ENCODE results near the gene CD248.

The CD248 gene, protein sequence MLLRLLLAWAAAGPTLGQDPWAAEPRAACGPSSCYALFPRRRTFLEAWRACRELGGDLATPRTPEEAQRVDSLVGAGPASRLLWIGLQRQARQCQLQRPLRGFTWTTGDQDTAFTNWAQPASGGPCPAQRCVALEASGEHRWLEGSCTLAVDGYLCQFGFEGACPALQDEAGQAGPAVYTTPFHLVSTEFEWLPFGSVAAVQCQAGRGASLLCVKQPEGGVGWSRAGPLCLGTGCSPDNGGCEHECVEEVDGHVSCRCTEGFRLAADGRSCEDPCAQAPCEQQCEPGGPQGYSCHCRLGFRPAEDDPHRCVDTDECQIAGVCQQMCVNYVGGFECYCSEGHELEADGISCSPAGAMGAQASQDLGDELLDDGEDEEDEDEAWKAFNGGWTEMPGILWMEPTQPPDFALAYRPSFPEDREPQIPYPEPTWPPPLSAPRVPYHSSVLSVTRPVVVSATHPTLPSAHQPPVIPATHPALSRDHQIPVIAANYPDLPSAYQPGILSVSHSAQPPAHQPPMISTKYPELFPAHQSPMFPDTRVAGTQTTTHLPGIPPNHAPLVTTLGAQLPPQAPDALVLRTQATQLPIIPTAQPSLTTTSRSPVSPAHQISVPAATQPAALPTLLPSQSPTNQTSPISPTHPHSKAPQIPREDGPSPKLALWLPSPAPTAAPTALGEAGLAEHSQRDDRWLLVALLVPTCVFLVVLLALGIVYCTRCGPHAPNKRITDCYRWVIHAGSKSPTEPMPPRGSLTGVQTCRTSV

DNA sequence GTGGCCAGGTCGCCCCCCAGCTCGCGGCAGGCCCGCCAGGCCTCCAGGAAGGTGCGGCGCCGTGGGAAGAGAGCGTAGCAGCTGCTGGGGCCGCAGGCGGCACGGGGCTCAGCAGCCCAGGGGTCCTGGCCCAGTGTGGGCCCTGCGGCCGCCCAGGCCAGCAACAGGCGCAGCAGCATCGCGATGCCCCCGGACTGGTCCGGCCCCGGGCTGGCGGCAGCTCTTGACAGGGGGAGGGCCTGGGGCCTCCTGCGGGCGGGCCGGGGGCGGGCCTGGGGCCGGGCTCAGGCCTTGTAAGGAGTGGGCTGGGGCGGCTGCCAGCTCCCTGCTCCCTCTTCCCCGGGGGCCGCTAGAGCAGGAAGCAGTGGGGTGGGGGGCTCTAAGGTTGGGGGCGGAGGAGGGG, at the start of gene CD248:
CD248 (minus strand) TSS at position 196 of the 403 bp plus-strand sequence; CDS start at position 179, 17 bp downstream.
- no peak for DNase-seq (ENCODE audit: extremely low spot score)
- TF ChIP-seq, protein P1, sequence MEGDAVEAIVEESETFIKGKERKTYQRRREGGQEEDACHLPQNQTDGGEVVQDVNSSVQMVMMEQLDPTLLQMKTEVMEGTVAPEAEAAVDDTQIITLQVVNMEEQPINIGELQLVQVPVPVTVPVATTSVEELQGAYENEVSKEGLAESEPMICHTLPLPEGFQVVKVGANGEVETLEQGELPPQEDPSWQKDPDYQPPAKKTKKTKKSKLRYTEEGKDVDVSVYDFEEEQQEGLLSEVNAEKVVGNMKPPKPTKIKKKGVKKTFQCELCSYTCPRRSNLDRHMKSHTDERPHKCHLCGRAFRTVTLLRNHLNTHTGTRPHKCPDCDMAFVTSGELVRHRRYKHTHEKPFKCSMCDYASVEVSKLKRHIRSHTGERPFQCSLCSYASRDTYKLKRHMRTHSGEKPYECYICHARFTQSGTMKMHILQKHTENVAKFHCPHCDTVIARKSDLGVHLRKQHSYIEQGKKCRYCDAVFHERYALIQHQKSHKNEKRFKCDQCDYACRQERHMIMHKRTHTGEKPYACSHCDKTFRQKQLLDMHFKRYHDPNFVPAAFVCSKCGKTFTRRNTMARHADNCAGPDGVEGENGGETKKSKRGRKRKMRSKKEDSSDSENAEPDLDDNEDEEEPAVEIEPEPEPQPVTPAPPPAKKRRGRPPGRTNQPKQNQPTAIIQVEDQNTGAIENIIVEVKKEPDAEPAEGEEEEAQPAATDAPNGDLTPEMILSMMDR (IDR thresholded peaks at IDR 0.05; ENCODE audit: control extremely low read depth, extremely low read depth, low read depth, missing control alignments) = no peak
- ChIA-PET CTCF (interaction anchor here (1.5 to 1.6 kb wide), 2 partner anchors 34 to 69 kb away, joined by 3 to 6 read pairs; no protein-coding TSS in a partner anchor), POLR2A (interaction anchor here (0.6 kb wide), 1 partner anchor 811 kb away, joined by 6 read pairs; no protein-coding TSS in a partner anchor)

DNA sequence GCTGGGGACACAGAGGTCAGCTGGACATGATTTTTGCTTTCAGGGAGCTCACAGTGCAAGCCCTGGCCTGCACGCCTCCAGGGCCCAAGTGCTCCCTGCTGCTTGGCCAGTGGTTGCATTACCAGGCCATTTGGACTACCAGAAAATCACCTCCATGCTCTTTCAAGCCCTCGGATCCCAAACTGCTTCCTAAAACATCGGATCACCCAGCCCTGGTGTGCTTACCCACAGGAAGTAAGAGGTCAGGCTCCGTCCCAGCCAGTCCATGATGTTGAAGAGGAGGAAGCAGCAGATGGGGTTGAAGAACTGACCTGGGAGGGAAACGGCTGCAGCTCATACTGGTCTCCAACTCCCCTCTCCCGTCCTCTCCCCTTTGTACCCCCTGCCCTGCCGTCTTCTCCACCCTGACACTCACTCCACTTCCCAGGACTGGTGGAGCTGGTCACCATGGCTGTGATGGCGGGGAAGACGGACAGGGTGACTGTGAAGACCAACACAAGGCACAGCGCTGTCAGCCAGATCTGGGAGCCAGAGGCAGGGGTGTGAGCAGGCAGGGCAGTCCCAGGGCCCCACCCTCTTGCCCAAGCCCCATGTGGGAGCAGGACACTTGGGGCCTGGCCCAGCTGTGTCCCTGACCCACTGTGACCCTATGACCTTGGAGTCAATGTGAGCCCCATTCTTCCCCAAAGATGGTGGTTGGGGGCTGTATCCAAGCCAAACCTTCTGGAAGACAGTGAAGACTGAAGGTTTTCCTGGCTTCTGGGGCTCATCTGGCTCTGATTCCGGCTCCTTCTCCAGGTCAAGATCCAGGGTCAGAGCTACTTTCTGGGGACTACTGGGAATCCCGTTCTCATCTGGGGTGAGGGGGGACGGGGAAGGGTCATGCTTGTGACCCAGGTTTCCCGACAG, 49.1 kb upstream of the CD248 start:
- POLR2A ChIA-PET = interaction anchor here (0.6 to 1.8 kb wide), 3 partner anchors 18 to 862 kb away, joined by 3 to 5 read pairs (median 4); partner anchors contain the start of gene B4GAT1
- peak; percentile 10 for DNase-seq (ENCODE audit: extremely low spot score)
- CTCF ChIA-PET = interaction anchor here (1.1 to 3.8 kb wide), 9 partner anchors 16 to 83 kb away, joined by 3 to 24 read pairs (median 3); partner anchors contain the start of gene TMEM151A
- TF ChIP-seq, protein P1 (IDR thresholded peaks at IDR 0.05; ENCODE audit: control extremely low read depth, extremely low read depth, low read depth, missing control alignments) = no peak

DNA sequence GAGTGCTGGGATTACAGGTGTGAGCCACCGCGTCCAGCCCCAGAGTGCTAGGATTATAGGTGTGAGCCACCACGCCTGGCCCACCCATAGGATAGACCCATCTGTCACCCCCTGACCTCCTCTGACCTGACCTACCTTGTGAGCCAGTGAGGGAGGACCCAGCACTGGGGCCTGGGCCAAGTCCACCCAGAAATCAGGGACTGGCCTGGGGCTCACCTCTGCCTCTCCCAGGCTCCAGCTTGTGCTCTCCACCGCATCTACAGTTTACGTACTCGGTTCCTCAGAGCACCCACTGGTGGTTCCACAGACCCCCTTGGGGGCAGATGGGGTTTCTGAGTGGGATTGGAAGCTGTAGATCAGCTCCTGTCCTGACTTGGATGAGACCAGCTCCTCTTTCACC, 48.3 kb upstream of the CD248 start:
- no peak for DNase-seq (ENCODE audit: extremely low spot score)
- TF ChIP-seq, protein P1 (IDR thresholded peaks at IDR 0.05; ENCODE audit: control extremely low read depth, extremely low read depth, low read depth, missing control alignments) = no peak
- ChIA-PET POLR2A (interaction anchor here (1.8 kb wide), 1 partner anchor 18 kb away, joined by 4 read pairs; the partner anchor contains the start of gene B4GAT1), CTCF (interaction anchor here (1.1 to 3.8 kb wide), 8 partner anchors 15 to 60 kb away, joined by 3 to 24 read pairs (median 4); no protein-coding TSS in a partner anchor)

DNA sequence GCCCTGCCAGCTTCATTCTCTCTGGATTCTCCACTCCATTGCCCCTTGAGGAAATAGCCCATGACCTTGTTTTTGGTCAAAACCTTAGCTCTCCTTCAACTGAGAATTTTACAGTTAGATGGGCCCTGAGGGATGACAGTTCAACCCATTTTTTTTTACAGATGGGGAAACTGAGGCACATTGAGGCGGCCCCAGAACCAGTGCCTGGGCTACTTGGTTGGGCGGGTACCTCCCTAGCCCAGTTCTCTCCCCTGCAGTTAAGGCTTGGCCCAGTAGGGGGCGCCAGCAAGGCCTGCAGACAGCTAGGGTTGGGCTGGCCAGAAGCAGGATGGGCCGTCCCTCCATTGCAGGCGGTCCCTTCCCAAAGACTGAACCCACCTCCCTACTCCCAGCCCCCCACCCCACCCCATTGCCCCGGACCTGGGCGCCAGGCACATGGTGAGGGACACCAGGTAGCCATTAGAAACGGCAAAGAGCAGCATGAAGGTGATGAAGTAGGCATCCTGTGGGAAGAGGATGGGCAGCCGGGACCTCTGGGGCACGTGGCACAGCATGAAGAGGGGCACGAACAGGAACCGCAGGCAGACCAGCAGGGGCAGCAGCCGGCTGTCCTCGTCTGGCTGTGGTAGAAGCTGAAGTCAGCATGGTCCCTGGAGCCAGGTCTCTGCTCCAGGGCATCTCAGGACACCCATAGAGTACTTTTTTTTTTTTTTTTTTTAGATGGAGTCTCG, 47.1 kb upstream of the CD248 start:
- peak; percentile 83 for DNase-seq (ENCODE audit: extremely low spot score)
- POLR2A ChIA-PET = interaction anchor here (0.6 to 1.8 kb wide), 3 partner anchors 17 to 402 kb away, joined by 4 read pairs; partner anchors contain the start of gene B4GAT1
- CTCF ChIA-PET = interaction anchor here (0.9 to 2.8 kb wide), 16 partner anchors 8 to 168 kb away, joined by 3 to 22 read pairs (median 6); partner anchors contain the start of genes B4GAT1, BRMS1 and SLC29A2
- TF ChIP-seq, protein P1 (IDR thresholded peaks at IDR 0.05; ENCODE audit: control extremely low read depth, extremely low read depth, low read depth, missing control alignments) = peak; percentile 90

DNA sequence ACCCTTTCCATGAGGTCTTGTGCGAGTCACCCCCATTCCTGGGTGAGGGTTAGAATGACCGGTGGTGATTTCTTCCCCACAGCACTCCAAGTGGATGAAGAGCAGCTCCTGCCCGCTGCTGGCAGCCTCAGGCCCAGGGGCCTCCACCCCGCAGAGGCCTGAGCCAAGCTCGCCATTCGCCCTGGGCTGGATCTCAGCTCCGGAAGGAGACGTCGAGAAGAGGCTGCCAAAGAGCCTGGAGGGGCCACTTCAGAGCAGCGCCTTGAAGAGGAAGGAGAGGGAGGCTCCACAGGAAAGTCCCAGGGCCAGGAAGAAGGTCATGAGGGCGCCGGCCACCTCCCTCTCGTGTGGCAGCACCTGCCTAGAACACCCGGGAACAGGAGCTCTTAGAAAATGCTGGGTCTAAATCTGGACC, 46.4 kb upstream of the CD248 start:
- CTCF ChIA-PET = interaction anchor here (0.9 to 2.8 kb wide), 16 partner anchors 9 to 169 kb away, joined by 3 to 22 read pairs (median 6); partner anchors contain the start of genes B4GAT1, BRMS1 and SLC29A2
- DNase-seq (ENCODE audit: extremely low spot score) = no peak
- TF ChIP-seq, protein P1 (IDR thresholded peaks at IDR 0.05; ENCODE audit: control extremely low read depth, extremely low read depth, low read depth, missing control alignments) = no peak
- POLR2A ChIA-PET = interaction anchor here (0.9 to 1.5 kb wide), 2 partner anchors 15 to 26 kb away, joined by 4 read pairs; partner anchors contain the start of gene B4GAT1

Measured in GM10248 (cell line).